SK-N-SH (cell line): ENCODE results near the gene FBXW9. TPM values are rescaled to one million over a fixed set of nuclear protein-coding genes. Genes with fewer than 3 reads are reported as not detected.
A peak's percentile ranks its signal among the peaks of the same experiment; 100 is the strongest.

Experiments used
- CTCF ChIA-PET: fragments of 300-600, 350-600 bp; formaldehyde crosslinking; extraction: SDS; loops from one replicate; lab custom pipeline; 2021; lab: Yijun Ruan, JAX
- POLR2A ChIA-PET: fragments of 350-600 bp; sonication (Branson Sonifier 250); formaldehyde crosslinking; extraction: SDS; loops from one replicate; lab custom pipeline; 2020; ENCODE audit warnings: antibody characterized with exemption, inconsistent platforms; lab: Yijun Ruan, JAX
- DNase-seq: peaks from one replicate; pipeline ENCODE4 v3.0.0; 2012
- H2AFZ ChIP-seq: fragments of 200-600 bp; sonication (generic); 2 replicates; pipeline ENCODE4 v1.8.1; 2016; ENCODE audit warnings: antibody characterized with exemption, mild to moderate bottlenecking, low read depth
- H3F3A ChIP-seq: fragments of 200-600 bp; sonication (generic); replicated peaks from 2 replicates; pipeline ENCODE3; 2016; ENCODE audit warnings: antibody characterized with exemption, mild to moderate bottlenecking; ENCODE audit not compliant: insufficient read depth
- H3K27ac ChIP-seq, 2 experiments: fragments of 200-500 bp in 1 of 2; fragments of 200-600 bp in 1 of 2; sonication (Bioruptor generic) in 1 of 2; sonication (generic), shearing (Covaris generic) in 1 of 2; 2 replicates each; pipeline versions ENCODE4 v1.5.1 to v1.6.1; 2014 to 2016; ENCODE audit warnings: low read depth in 2 of 2, inconsistent platforms in 1 of 2, low read length in 1 of 2, mild to moderate bottlenecking in 1 of 2, mixed read lengths in 1 of 2
- H3K27me3 ChIP-seq: fragments of 200-600 bp; sonication (generic), shearing (Covaris generic); 2 replicates; pipeline ENCODE4 v1.6.1; 2016; ENCODE audit warnings: mixed run types; ENCODE audit not compliant: insufficient read depth
- H3K36me3 ChIP-seq, 2 experiments: fragments of 200-500 bp in 1 of 2; fragments of 200-600 bp in 1 of 2; sonication (Bioruptor generic) in 1 of 2; sonication (generic) in 1 of 2; replicated peaks in 1 of 2; 2 replicates each; pipeline versions ENCODE3 to v1.5.1; 2014 to 2016; ENCODE audit warnings: low read length in 1 of 2, mild to moderate bottlenecking in 1 of 2; ENCODE audit not compliant: insufficient read depth in 2 of 2, control insufficient read depth in 1 of 2
- H3K4me1 ChIP-seq, 2 experiments: fragments of 200-500 bp in 1 of 2; fragments of 200-600 bp in 1 of 2; sonication (Bioruptor generic) in 1 of 2; sonication (generic), shearing (Covaris generic) in 1 of 2; 2 replicates each; pipeline versions ENCODE4 v1.5.1 to v1.6.1; 2014 to 2016; ENCODE audit warnings: low read depth in 1 of 2, low read length in 1 of 2, mixed run types in 1 of 2; ENCODE audit not compliant: insufficient read depth in 2 of 2, control insufficient read depth in 1 of 2
- H3K4me2 ChIP-seq: fragments of 200-600 bp; sonication (generic), shearing (Covaris generic); 2 replicates; pipeline ENCODE4 v1.6.1; 2017; ENCODE audit warnings: mixed run types
- H3K4me3 ChIP-seq, 2 experiments: fragments of 200-500 bp in 1 of 2; fragments of 200-600 bp in 1 of 2; sonication (Bioruptor generic) in 1 of 2; sonication (generic), shearing (Covaris generic) in 1 of 2; 2 replicates each; pipeline versions ENCODE4 v1.5.1 to v1.8.1; 2014 to 2016; ENCODE audit warnings: low read depth in 2 of 2, inconsistent platforms in 1 of 2, low read length in 1 of 2, mild to moderate bottlenecking in 1 of 2, mixed read lengths in 1 of 2, moderate library complexity in 1 of 2
- H3K79me2 ChIP-seq: fragments of 200-600 bp; sonication (generic); 2 replicates; pipeline ENCODE4 v1.8.1; 2017; ENCODE audit warnings: mild to moderate bottlenecking; ENCODE audit not compliant: insufficient read depth
- H3K9ac ChIP-seq: fragments of 200-600 bp; sonication (generic); 2 replicates; pipeline ENCODE4 v1.6.1; 2017; ENCODE audit warnings: mixed run types
- H3K9me2 ChIP-seq: fragments of 200-600 bp; sonication (generic); 2 replicates; pipeline ENCODE4 v1.6.1; 2017; ENCODE audit warnings: mixed run types
- H3K9me3 ChIP-seq: fragments of 200-600 bp; sonication (generic); 2 replicates; pipeline ENCODE4 v1.6.1; 2017; ENCODE audit warnings: mixed run types, mild to moderate bottlenecking, moderate library complexity
- H4K20me1 ChIP-seq: fragments of 200-600 bp; sonication (generic); 2 replicates; pipeline ENCODE4 v1.6.1; 2017; ENCODE audit warnings: mild to moderate bottlenecking, mixed run types; ENCODE audit not compliant: insufficient read depth
- CHD2 ChIP-seq: fragments of 150-350 bp; IDR thresholded peaks from 2 replicates; pipeline ENCODE4 v1.6.1; 2018; ENCODE audit warnings: low read length; ENCODE audit not compliant: partially characterized antibody
- FOSL2 ChIP-seq: IDR thresholded peaks from 2 replicates; pipeline ENCODE4 v1.4.0; 2012; ENCODE audit warnings: low read depth, mild to moderate bottlenecking, moderate library complexity, borderline replicate concordance
- GABPA ChIP-seq: IDR thresholded peaks from 2 replicates; pipeline ENCODE4 v1.4.0; 2012; ENCODE audit warnings: low read depth, mild to moderate bottlenecking
- GATA2 ChIP-seq: sonication (generic); formaldehyde crosslinking; IDR thresholded peaks from 2 replicates; pipeline ENCODE4 v1.5.0; 2020; ENCODE audit warnings: mild to moderate bottlenecking, missing genetic modification reagents
- MAX ChIP-seq: IDR thresholded peaks from 2 replicates; pipeline ENCODE4 v1.4.0; 2012; ENCODE audit warnings: low read depth
- MEF2A ChIP-seq: IDR thresholded peaks from 2 replicates; pipeline ENCODE4 v1.4.0; 2012; ENCODE audit warnings: low read depth, borderline replicate concordance
- MXI1 ChIP-seq: IDR thresholded peaks from 2 replicates; pipeline ENCODE4 v1.6.1; 2012; ENCODE audit warnings: mild to moderate bottlenecking, low read depth, low read length, improper control_type of control experiment
- NFIC ChIP-seq: IDR thresholded peaks from 2 replicates; pipeline ENCODE4 v1.4.0; 2012; ENCODE audit warnings: borderline replicate concordance
- PBX3 ChIP-seq: IDR thresholded peaks from 2 replicates; pipeline ENCODE4; 2012
- POLR2AphosphoS5 ChIP-seq: IDR thresholded peaks from 2 replicates; pipeline ENCODE4 v1.6.1; 2012; ENCODE audit warnings: low read depth, low read length
- REST ChIP-seq: IDR thresholded peaks from 2 replicates; pipeline ENCODE4 v1.6.1; 2012; ENCODE audit warnings: mild to moderate bottlenecking, low read depth, low read length, moderate library complexity
- RXRA ChIP-seq: IDR thresholded peaks from 2 replicates; pipeline ENCODE4 v1.4.0; 2012; ENCODE audit warnings: low read depth, mild to moderate bottlenecking, borderline replicate concordance
- ZBTB33 ChIP-seq: IDR thresholded peaks from 2 replicates; pipeline ENCODE4 v1.4.0; 2012; ENCODE audit warnings: low read depth, borderline replicate concordance
- WGBS: methylation state at CpG from one replicate; pipeline ENCODE4 v1.1.6; 2017; ENCODE audit warnings: low lambda C conversion rate; 5-methylcytosine and 5-hydroxymethylcytosine counted together
- polyA plus RNA-seq, 3 experiments: library from polyadenylated mRNA; depleted of rRNA; stranded (reverse); fragments of >200 nt; gene quantifications; 2 replicates each; pipeline ENCODE4 v1.2.3, GENCODE V29; 2012

FBXW9 gene
- polyA plus RNA-seq, 1 of the 3 experiments (the other 2 are of a cell fraction) = 26.6 TPM

GRCh38 chr19:12696366-12697335, at the start of gene FBXW9 (continued):
- TF ChIP-seq ZBTB33 (no peak), POLR2AphosphoS5 (peak; percentile 97), CHD2 (peak; percentile 79), MAX (peak; percentile 91), RXRA (no peak), REST (peak; percentile 15; the same call in 1 of the 2 replicates), GATA2 (CRISPR knock-in tag) (no peak), FOSL2 (no peak), MEF2A (no peak)

GRCh38 chr19:12745166-12745897, 48.9 kb upstream of the FBXW9 start:
- DNase-seq = no peak
- H3K9me2 ChIP-seq = no peaks in the 10 kb centered on the region
- H3K27me3 ChIP-seq = peaks cover 7% of the 10 kb centered on the region; the same call in 1 of the 2 replicates
- no peak overlapping the region for H3K27ac ChIP-seq
- no peak overlapping the region for H2AFZ ChIP-seq
- H3K36me3 ChIP-seq = peaks cover 6 to 21% of the 10 kb centered on the region in 2 experiments
- H3F3A ChIP-seq = no peaks in the 10 kb centered on the region
- no peak overlapping the region for H3K4me3 ChIP-seq
- ChIA-PET CTCF (interaction anchor here (1.2 to 23.9 kb wide), 3 partner anchors 16 to 102 kb away, joined by 3 to 273 read pairs (median 5); no protein-coding TSS in a partner anchor), POLR2A (no interaction called here)
- 90% methylated on average over 8 of the region's 22 CpGs for WGBS
- H3K79me2 ChIP-seq = no peaks in the 10 kb centered on the region
- peaks cover 0 to 7% of the 10 kb centered on the region in 2 experiments for H3K4me1 ChIP-seq
- H3K9ac ChIP-seq = no peak overlapping the region
- H4K20me1 ChIP-seq = no peaks in the 10 kb centered on the region
- H3K9me3 ChIP-seq = no peaks in the 10 kb centered on the region
- TF ChIP-seq MXI1 (no peak), GABPA (no peak), PBX3 (no peak), NFIC (0 out of 2 replicates have a peak, but pooled peaks have one; percentile 12)
- no peak overlapping the region for H3K4me2 ChIP-seq
